Neuronal stem cell (in vitro differentiated cells): Measurements from ENCODE around the gene ACSS3.

ENCODE experiments used
- DNase-seq: peaks from one replicate; pipeline ENCODE4 v3.0.0-alpha.2; 2013; ENCODE audit warnings: low spot score
- H2AFZ ChIP-seq: one replicate; pipeline ENCODE4 v1.6.1; 2013; ENCODE audit warnings: mild to moderate bottlenecking, low read length, inconsistent platforms
- H2AK5ac ChIP-seq: 2 replicates; pipeline ENCODE4 v1.6.1; 2013; ENCODE audit warnings: low read depth, mild to moderate bottlenecking, inconsistent platforms, low read length, moderate library complexity, mixed read lengths
- H2BK120ac ChIP-seq: 2 replicates; pipeline ENCODE4 v1.6.1; 2013; ENCODE audit warnings: low read depth, mild to moderate bottlenecking, inconsistent platforms, low read length, moderate library complexity, mixed read lengths
- H2BK12ac ChIP-seq: one replicate; pipeline ENCODE4 v1.6.1; 2013; ENCODE audit warnings: low read length, inconsistent platforms
- H2BK15ac ChIP-seq: 2 replicates; pipeline ENCODE4 v1.6.1; 2013; ENCODE audit warnings: mild to moderate bottlenecking, low read length, inconsistent platforms, mixed read lengths
- H2BK5ac ChIP-seq: one replicate; pipeline ENCODE4 v1.6.1; 2013; ENCODE audit warnings: inconsistent platforms, mild to moderate bottlenecking, low read length, moderate library complexity
- H3K14ac ChIP-seq: one replicate; pipeline ENCODE4 v1.6.1; 2013; ENCODE audit warnings: low read length, inconsistent platforms
- H3K18ac ChIP-seq: 2 replicates; pipeline ENCODE4 v1.6.1; 2013; ENCODE audit warnings: low read length, inconsistent platforms
- H3K23ac ChIP-seq: 2 replicates; pipeline ENCODE4 v1.6.1; 2013; ENCODE audit warnings: low read depth, mild to moderate bottlenecking, mixed read lengths, low read length, inconsistent platforms; ENCODE audit not compliant: poor library complexity
- H3K27ac ChIP-seq: replicated peaks from 3 replicates; pipeline ENCODE4 v1.5.1; 2013; ENCODE audit warnings: low read length, inconsistent platforms
- H3K27me3 ChIP-seq, 3 experiments: 2 replicates each; pipeline ENCODE4 v1.6.1; 2013; ENCODE audit warnings: low read length in 3 of 3, mild to moderate bottlenecking in 2 of 3, inconsistent platforms in 1 of 3, low read depth in 1 of 3, mixed read lengths in 1 of 3, moderate library complexity in 1 of 3; ENCODE audit not compliant: control insufficient read depth in 3 of 3, insufficient read depth in 3 of 3
- H3K36me3 ChIP-seq, 2 donors: replicated peaks in 1 of 2; 2 replicates each; pipeline ENCODE4 v1.6.1; 2013; ENCODE audit warnings: low read length in 2 of 2; ENCODE audit not compliant: control insufficient read depth in 2 of 2, insufficient read depth in 2 of 2
- H3K4ac ChIP-seq: 2 replicates; pipeline ENCODE4 v1.6.1; 2013; ENCODE audit warnings: inconsistent platforms, mild to moderate bottlenecking, low read length, moderate library complexity
- H3K4me1 ChIP-seq, 2 donors: 1 replicate in 1 of 2; 2 replicates in 1 of 2; pipeline ENCODE4 v1.6.1; 2013; ENCODE audit warnings: low read length in 2 of 2, low read depth in 1 of 2; ENCODE audit not compliant: control insufficient read depth in 2 of 2, insufficient read depth in 1 of 2
- H3K4me2 ChIP-seq: one replicate; pipeline ENCODE4 v1.6.1; 2013; ENCODE audit warnings: mild to moderate bottlenecking, low read length, inconsistent platforms; ENCODE audit not compliant: insufficient read depth, poor library complexity, severe bottlenecking
- H3K4me3 ChIP-seq, 2 donors: 2 replicates each; pipeline ENCODE4 v1.5.1; 2013; ENCODE audit warnings: low read length in 2 of 2, mild to moderate bottlenecking in 2 of 2, inconsistent platforms in 1 of 2, moderate library complexity in 1 of 2
- H3K79me1 ChIP-seq: one replicate; pipeline ENCODE4 v1.6.1; 2013; ENCODE audit warnings: low read depth, mild to moderate bottlenecking, inconsistent platforms, low read length, moderate library complexity
- H3K9ac ChIP-seq: one replicate; pipeline ENCODE4 v1.6.1; 2013; ENCODE audit warnings: mild to moderate bottlenecking, low read depth, low read length, inconsistent platforms; ENCODE audit not compliant: poor library complexity
- H3K9me3 ChIP-seq, 2 donors: replicated peaks in 1 of 2; 2 replicates each; pipeline versions ENCODE3 to v1.6.1; 2013; ENCODE audit warnings: low read length in 2 of 2, mild to moderate bottlenecking in 2 of 2, inconsistent platforms in 1 of 2, low read depth in 1 of 2, mixed read lengths in 1 of 2, moderate library complexity in 1 of 2; ENCODE audit not compliant: control insufficient read depth in 2 of 2, insufficient read depth in 1 of 2
- H4K8ac ChIP-seq: one replicate; pipeline ENCODE4 v1.6.1; 2013; ENCODE audit warnings: low read depth, mild to moderate bottlenecking, inconsistent platforms, low read length, moderate library complexity
- H4K91ac ChIP-seq: one replicate; pipeline ENCODE4 v1.6.1; 2013; ENCODE audit warnings: low read length, low read depth, mild to moderate bottlenecking, inconsistent platforms; ENCODE audit not compliant: poor library complexity
- WGBS, 2 donors: extraction: QIAGEN DNeasy Blood & Tissue Kit; methylation state at CpG; one replicate each; pipeline ENCODE4 v1.1.7; 2013; ENCODE audit warnings: missing lambda C conversion rate in 2 of 2, mixed read lengths in 1 of 2; ENCODE audit not compliant: insufficient read length in 2 of 2, insufficient replicate concordance in 1 of 2; ENCODE audit errors: extremely low coverage in 2 of 2; 5-methylcytosine and 5-hydroxymethylcytosine counted together

The ACSS3 gene

GRCh38 chr12:81172851-81173250 lies 95.0 kb downstream of the ACSS3 start:
- H3K9ac ChIP-seq: no peak overlapping the region

GRCh38 chr12:81174664-81175063 lies 96.8 kb downstream of the ACSS3 start:
- no peak overlapping the region for H4K91ac ChIP-seq
- no peak overlapping the region for H2BK120ac ChIP-seq
- H2AFZ ChIP-seq: no peak overlapping the region
- no peak overlapping the region for H3K27ac ChIP-seq
- no peak overlapping the region for H2BK15ac ChIP-seq
- H3K79me1 ChIP-seq: no peaks in the 10 kb centered on the region
- DNase-seq: no peak
- no peak overlapping the region for H3K23ac ChIP-seq
- H3K4ac ChIP-seq: no peak overlapping the region
- H3K9me3 ChIP-seq: peaks cover 0 to 7% of the 10 kb centered on the region in 2 donors
- no peak overlapping the region for H3K4me2 ChIP-seq
- no peak overlapping the region for H3K14ac ChIP-seq
- WGBS, 2 donors: no CpG with 5 or more reads among the region's 4 CpGs
- no peak overlapping the region for H3K4me3 ChIP-seq
- H3K18ac ChIP-seq: no peak overlapping the region
- H3K36me3 ChIP-seq: no peaks in the 10 kb centered on the region
- H3K27me3 ChIP-seq: no peaks in the 10 kb centered on the region
- no peak overlapping the region for H2BK5ac ChIP-seq
- no peaks in the 10 kb centered on the region for H3K4me1 ChIP-seq
- H2AK5ac ChIP-seq: no peak overlapping the region
- no peak overlapping the region for H3K9ac ChIP-seq
- H2BK12ac ChIP-seq: no peak overlapping the region
- H4K8ac ChIP-seq: no peak overlapping the region

More at GRCh38 chr12:81172851-81173250, 95.0 kb downstream of the ACSS3 start:
- H3K14ac ChIP-seq: no peak overlapping the region
- no peak overlapping the region for H2BK5ac ChIP-seq
- no peaks in the 10 kb centered on the region for H3K79me1 ChIP-seq
- no CpG with 5 or more reads among the region's 2 CpGs for WGBS, 2 donors
- H3K27ac ChIP-seq: no peak overlapping the region
- H3K4ac ChIP-seq: no peak overlapping the region
- no peaks in the 10 kb centered on the region for H3K36me3 ChIP-seq
- no peak overlapping the region for H3K4me2 ChIP-seq
- H4K91ac ChIP-seq: no peak overlapping the region
- H4K8ac ChIP-seq: no peak overlapping the region
- no peak overlapping the region for H3K23ac ChIP-seq
- peaks cover 0 to under 1% of the 10 kb centered on the region in 2 donors for H3K4me1 ChIP-seq
- no peak overlapping the region for H2BK12ac ChIP-seq
- H2AK5ac ChIP-seq: no peak overlapping the region
- H2AFZ ChIP-seq: no peak overlapping the region
- no peaks in the 10 kb centered on the region for H3K27me3 ChIP-seq
- peaks cover 0 to 7% of the 10 kb centered on the region in 2 donors for H3K9me3 ChIP-seq
- no peak overlapping the region for H3K4me3 ChIP-seq
- DNase-seq: no peak
- H2BK15ac ChIP-seq: no peak overlapping the region
- H2BK120ac ChIP-seq: no peak overlapping the region
- no peak overlapping the region for H3K18ac ChIP-seq

- DNase-seq: no peak
- Histone ChIP-seq H2AFZ (no peak overlapping the region), H3K36me3 (no peaks in the 10 kb centered on the region), H3K4ac (no peak overlapping the region), H3K9ac (no peak overlapping the region), H3K4me3 (no peak overlapping the region), H3K4me2 (no peak overlapping the region), H3K79me1 (no peaks in the 10 kb centered on the region), H2BK5ac (no peak overlapping the region), H3K18ac (no peak overlapping the region), H2AK5ac (no peak overlapping the region), H3K23ac (no peak overlapping the region), H3K4me1 (no peaks in the 10 kb centered on the region), H4K8ac (no peak overlapping the region), H3K27me3 (no peaks in the 10 kb centered on the region), H3K9me3 (peaks cover 0 to 7% of the 10 kb centered on the region in 2 donors), H2BK15ac (no peak overlapping the region), H4K91ac (no peak overlapping the region), H2BK12ac (no peak overlapping the region), H3K14ac (no peak overlapping the region), H2BK120ac (no peak overlapping the region), H3K27ac (no peak overlapping the region)
- WGBS, 2 donors: no CpG with 5 or more reads among the region's 1 CpG
Observed at GRCh38 chr12:81176796-81177195, 98.9 kb downstream of the ACSS3 start.

- Histone ChIP-seq H3K4me3 (no peak overlapping the region), H2BK5ac (no peak overlapping the region), H2BK15ac (no peak overlapping the region), H4K91ac (no peak overlapping the region), H3K23ac (no peak overlapping the region), H2BK12ac (no peak overlapping the region), H2BK120ac (no peak overlapping the region), H3K4me1 (no peaks in the 10 kb centered on the region), H3K4me2 (no peak overlapping the region), H4K8ac (no peak overlapping the region), H3K27ac (no peak overlapping the region), H3K36me3 (no peaks in the 10 kb centered on the region), H3K9me3 (peaks cover 0 to 5% of the 10 kb centered on the region in 2 donors), H3K79me1 (no peaks in the 10 kb centered on the region), H3K4ac (no peak overlapping the region), H3K18ac (no peak overlapping the region), H3K27me3 (no peaks in the 10 kb centered on the region), H3K14ac (no peak overlapping the region), H3K9ac (no peak overlapping the region), H2AK5ac (no peak overlapping the region), H2AFZ (no peak overlapping the region)
- WGBS, 2 donors: no CpG with 5 or more reads among the region's 2 CpGs
- DNase-seq: no peak
Observed at GRCh38 chr12:81181691-81182090, 103.8 kb downstream of the ACSS3 start.
